Retina (tissue), 1 donor: ENCODE data around the gene PRRC2B.

Experiments
- DNase-seq: peaks from one replicate; pipeline ENCODE4 v3.0.0-alpha.2; 2016

PRRC2B gene

DNA sequence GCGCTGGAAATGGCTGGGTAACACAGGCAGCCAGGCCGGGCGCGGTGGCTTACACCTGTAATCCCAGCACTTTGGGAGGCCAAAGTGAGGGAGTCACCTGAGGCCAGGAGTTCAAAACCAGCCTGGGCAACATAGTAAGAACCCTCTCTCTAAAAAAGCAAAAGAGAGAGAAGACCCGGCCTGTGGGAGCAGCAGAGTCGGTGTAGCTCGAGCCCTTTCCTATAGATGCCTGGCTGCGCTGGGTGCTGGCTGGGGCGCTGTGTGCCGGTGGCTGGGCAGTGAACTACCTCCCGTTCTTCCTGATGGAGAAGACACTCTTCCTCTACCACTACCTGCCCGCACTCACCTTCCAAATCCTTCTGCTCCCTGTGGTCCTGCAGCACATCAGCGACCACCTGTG, 127.9 kb downstream of the PRRC2B start:
- no peak for DNase-seq

DNA sequence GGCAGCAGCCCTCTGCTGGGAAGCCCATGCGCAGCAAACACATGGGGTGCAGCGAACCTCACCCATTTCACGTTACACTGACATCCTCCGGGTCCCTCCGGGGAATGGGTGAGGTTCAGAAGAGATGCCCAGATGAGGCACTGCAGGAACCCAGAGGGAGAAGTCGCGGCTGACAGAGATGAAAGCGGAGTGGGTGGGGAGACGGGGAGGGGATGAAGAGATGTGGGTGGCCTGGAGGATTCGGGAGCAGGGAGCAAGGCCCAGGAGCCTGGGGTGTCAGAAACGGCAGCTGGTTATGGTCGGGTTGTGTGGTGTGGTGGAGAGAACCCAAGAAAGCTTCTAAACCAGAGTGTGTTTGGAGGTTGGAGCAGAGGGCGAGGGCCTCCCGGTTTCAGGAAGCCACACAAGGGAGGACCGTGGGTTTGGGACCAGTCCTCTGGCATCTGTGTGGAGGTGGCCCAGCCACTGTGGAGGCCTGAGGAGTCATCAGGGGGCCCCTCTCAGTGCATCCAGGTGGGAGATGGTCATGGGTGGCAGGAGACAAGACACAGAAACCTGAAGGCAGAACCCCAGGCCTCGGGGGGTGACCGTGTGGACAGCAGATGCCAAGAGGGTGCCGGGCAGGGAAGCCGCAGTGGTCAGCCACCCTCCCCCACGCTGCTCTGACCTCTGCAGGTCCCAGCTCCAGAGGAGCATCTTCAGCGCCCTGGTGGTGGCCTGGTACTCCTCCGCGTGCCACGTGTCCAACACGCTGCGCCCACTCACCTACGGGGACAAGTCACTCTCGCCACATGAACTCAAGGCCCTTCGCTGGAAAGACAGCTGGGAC, 128.6 kb downstream of the PRRC2B start:
- DNase-seq, result no peak

- no peak for DNase-seq
These were observed 129.2 kb downstream of the PRRC2B start for GRCh38 chr9:131523086-131523388.

- DNase-seq, result no peak
These were observed 129.9 kb downstream of the PRRC2B start for GRCh38 chr9:131523451-131524435.

- DNase-seq, result no peak
These were observed 130.9 kb downstream of the PRRC2B start for GRCh38 chr9:131524665-131525315.

DNA sequence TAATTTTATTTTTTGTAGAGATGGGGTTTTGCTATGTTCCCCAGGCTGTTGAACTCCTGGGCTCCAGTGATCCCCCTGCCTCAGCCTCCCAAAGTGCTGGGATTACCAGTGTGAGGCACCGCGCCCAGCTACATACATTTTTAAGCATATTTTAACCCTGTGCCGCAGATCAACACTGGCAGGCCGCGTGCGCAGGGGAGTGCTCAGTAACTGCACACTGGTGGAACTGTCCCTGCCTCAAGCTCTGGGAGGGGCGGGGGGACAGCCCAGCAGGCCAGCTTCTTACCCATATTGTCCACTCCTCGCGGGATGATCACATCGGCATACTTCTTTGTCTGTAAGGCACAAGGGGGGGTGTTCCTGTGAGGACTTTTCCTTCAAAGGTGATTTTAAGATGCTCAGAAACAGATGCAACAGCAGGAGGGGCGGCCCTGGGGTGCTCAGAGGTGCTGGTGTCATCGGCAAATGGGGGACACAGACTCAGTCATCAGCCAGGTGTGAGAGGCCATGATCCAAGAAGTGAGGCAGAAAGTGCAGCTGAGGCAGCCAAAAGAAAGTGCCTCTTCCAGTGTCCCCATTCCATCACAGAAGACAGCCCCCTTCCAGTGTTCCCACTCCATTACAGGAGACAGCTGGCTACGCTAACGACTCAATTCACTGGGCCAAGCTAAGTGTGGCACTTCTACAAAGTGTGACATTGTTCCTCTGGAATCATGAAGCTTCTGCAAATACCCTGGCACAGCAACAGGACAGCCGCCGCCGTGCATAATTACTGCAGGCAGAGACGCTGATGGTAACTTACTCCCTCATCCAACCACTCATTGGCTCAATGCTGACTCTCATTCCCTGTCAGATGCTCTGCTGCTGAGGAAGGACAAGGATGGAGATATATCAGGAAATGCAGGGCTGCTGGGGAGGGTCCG, 132.0 kb downstream of the PRRC2B start:
- DNase-seq, result no peak

- DNase-seq, result no peak
These were observed 134.3 kb downstream of the PRRC2B start for GRCh38 chr9:131528186-131528585.

DNA sequence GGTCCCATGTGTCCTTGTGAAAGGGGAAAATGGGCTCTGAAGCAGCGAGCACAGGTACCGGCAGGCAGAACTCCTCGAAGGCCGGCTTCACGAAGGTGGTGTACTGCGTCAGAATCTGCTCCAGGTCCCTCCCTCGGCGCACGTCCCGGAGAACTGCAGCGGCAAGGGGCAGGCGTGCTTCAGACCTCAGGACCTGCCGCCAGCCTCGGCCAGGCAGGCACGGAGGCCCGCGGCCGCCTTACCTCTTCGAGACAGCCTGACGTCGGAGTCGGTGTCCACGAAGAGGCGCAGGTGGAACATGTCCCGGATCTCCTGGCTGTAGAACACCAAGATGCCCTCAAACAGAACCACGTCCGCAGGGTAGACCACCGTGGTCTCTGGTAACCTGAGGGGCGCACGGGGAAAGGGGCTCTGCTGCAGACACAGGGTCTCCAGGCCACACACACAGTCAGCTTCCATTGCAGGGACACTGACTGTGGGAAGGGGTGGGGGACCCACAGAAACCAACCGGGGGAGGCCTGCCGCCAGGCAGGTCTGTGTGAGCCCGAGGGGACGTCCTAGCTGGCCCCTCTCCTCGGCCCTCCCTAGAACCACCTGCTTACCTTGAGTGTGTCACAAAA, 135.1 kb downstream of the PRRC2B start:
- no peak for DNase-seq

DNA sequence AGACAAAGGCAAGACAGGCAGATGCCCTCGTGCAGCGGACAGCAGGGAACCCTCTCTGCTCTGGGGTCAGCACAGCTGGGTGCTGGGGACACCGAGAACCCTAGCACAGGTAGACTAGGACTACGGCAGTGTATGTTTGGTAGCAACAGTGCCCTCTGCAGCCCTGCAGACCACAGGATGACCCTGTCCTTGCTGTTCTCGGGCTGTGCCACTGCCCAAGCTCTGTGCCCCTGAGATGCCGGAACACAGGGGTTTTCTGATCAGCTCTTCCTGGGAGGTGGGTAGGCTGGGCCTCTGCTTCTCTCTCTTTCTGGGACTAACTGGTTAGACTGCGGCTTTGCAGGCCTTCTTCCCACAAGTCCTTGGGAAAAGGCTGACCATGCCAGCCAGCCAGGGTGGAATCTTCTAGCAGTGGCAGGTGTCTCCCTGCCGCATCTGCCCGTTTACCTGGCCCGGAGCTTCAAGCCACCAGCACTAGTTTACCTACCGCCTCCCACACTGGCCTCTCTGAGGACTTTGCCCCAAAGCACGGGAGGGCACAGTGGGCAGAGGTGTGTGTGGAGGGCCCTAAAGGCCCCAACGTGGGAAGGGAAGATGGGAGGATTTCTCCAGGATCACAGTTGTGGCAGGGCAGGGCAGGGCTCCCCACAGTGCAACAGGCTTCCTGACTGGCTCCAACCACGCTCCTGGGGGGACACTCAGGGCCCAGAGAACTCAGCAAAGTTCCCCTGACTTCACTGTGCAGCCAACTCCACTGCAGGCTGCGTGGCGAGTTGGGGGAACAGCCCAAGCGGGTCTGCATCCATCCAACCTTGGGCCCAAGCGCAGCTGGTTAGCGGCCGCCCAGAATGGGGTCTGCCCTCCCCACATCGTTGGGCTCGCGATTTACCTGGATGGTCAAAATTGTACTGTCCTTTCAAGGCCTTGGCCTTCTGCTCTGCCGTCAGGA, 136.0 kb downstream of the PRRC2B start:
- DNase-seq, result no peak

DNA sequence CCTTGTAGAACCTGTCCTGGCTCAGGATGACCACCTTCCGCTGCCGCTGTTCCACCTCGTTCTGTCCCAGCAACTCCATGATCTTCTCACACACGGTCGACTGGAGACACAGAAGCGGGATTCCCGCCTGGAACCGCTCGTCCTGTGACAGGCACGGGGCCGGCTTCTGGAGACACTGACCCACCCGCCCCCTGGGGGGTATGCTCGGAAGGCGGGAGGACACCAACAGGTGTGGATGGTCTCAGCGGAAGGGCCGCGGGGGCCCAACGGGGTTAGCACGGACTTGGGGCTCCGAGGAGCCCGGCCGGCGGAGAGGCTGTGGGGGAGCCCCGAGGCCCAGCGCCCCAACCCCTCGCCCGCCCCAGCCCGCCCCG, 136.6 kb downstream of the PRRC2B start:
- DNase-seq, result peak; percentile 49

DNA sequence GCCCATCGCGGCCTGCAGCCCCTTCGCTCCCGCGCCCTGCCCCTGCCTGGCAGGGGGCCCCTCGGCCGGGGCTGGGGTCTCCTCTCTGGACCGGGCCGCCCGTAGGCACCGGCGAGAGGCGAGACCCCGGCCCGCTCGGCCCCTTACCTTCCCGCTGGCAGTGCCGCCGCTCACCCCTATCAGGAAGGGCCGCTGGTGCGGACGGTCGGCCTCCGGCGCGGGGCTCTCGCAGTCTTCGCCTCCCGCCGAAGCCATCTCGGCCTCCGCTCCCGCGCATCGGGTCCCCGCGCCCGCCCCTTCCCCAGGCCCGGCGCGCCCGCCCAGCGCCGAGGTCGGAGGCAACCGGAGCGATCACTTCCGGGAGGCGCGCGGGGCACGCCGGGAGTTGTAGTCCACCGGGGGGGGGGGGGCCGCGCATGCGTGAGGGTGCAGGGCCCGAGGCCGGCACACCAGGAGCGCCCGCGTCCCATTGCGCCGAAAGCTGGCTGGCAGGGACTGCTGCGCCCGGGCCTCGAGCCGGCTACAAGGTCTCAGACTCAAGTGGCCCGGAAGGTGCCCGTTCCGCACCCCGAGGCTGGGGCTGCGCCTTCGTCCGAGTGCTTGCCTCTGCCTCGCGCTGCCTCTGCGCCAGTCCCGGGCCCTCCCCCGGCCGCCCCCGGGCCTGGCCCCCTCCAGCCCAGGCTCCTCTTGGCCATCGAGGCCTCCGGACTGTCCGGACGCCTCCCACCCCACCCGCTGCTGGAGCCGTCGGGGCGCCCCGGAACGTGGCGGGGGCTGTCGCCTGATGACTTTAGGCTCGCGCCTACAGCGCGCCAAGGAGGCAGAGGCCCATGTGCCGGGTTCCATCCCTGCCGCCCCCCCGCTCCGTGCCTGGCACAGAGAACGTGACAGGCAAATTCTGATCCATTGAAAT, 137.3 kb downstream of the PRRC2B start, which contains the start of gene UCK1:
TSS of gene UCK1 (minus strand) at position 344 of the 913 bp plus-strand sequence. CDS start at position 255, 89 bp downstream.
- DNase-seq, result peak; percentile 95

GRCh38 chr9:131534721-131535237, 140.9 kb downstream of the PRRC2B start:
- DNase-seq, result no peak

DNA sequence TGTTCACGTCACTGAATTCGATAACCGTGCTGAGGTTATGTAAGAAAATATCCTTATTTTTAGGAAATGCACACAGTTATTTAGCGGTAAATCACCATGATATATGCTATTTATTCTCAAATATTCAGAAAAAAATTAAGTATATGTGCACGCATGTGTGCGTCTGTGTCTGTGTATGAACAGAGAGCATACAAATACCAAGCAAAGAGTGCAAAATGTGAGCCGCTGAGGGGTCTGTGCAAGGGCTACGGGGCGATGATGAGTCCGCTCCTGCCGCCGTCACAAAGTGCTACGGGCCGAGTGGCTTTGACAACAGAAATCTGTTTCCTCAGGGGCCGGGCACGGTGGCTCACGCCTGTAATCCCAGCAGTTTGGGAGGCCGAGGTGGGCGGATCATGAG, 144.1 kb downstream of the PRRC2B start:
- DNase-seq, result no peak

DNA sequence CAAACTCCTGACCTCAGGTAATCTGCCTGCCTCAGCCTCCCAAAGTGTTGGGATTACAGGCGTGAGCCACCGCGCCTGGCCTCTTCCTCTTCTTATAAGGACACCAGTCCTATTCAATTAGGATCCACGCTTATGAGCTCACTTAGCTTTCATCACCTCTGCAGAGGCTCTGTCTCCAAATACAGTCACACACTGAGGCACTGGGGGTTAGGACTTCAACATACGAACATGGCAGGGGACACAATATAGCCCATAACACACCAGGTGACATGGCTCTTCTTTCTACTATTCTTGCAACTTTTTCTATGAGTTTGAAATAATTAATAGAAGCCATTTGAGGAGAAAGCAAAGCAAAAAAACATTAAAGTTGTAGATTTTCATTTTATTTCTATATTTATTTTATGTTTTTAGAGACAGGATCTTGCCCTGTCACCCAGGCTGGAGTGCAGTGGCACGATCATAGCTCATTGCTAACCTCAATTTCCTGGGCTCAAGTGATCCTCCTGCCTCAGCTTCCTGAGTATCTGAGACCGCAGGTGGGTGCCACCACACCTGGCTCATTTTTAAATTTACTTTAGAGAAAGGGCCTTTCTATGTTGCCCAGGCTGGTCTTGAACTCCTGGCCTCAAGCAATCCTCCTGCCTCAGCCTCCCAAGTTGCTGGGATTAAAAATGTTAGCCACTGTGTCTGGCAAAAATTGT, 145.5 kb downstream of the PRRC2B start:
- DNase-seq, result no peak

- no peak for DNase-seq
These were observed 149.3 kb downstream of the PRRC2B start for GRCh38 chr9:131543141-131543540.

DNA sequence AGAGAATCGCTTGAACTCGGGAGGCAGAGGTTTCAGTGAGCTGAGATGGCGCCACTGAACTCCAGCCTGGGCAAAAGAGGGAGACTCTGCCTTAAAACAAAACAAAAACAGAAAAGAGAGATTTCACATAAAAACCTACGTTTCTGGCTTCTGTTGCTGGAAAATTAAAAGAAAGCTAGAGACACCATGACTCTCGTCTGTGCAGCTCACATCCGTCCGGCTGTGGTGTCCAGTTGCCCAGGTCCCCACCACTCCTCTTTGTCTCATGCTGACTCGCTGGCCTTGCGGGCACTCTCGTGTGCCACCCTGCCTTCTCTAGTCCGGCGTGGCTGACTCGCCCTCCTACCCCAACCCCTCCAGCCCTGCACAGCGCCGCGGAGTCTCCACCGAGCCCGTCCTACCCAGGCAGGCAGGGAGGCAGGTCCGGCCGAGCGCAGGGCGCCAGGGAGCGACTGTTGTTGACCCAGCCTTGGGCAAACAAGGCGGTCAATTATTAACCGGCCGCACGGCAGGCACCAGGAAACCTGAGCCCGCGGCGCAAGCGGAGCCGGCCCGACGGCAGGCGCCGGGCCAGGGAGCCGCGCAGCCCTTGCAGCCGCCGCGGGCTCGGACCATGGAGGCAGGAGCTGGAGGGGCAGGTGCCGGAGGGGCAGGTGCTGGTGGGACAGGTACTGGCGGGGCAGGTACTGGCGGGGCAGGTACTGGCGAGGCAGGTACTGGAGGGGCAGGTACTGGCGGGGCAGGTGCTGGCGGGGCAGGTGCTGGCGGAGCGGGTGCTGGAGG, 151.3 kb downstream of the PRRC2B start, which contains the start of gene PRRT1B:
TSS of gene PRRT1B (plus strand) at position 521 of the 783 bp plus-strand sequence. CDS start at position 614, 93 bp downstream.
- peak; percentile 43 for DNase-seq

DNA sequence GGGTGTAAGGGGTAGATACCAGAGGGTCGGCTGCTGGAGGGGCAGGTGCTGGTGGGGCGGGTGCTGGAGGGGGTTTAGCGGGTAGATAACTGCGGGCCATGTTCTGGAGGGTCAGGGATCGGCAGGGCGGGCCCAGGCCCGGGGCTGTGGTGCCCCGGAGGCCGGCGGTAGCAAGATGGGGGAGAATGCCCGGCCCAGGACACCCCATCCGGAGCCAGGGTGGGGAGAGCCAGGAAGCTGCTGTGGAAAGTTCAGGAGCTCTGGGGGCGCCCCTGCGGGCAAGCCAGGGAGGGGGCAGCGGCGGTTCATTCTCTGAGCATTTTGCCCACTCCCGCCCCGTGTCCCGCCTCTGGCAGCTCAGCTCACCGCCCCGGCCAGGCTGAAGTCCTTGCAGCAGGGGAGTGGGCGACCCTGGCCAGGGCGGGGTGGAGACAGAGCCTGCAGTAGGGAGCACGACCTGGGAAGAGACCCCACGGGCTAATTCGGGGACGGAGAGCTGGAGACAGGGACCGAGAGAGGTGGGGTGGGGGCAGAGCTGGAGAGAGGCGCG, 152.0 kb downstream of the PRRC2B start:
- peak; percentile 50 for DNase-seq
